Measurements from ENCODE around the gene ADAMTS19. TPM values are rescaled to one million over a fixed set of nuclear protein-coding genes. Genes with fewer than 3 reads are reported as not detected.

ADAMTS19 gene
- total RNA-seq, 1 donor from 2014 or later = 22.1 TPM

DNA sequence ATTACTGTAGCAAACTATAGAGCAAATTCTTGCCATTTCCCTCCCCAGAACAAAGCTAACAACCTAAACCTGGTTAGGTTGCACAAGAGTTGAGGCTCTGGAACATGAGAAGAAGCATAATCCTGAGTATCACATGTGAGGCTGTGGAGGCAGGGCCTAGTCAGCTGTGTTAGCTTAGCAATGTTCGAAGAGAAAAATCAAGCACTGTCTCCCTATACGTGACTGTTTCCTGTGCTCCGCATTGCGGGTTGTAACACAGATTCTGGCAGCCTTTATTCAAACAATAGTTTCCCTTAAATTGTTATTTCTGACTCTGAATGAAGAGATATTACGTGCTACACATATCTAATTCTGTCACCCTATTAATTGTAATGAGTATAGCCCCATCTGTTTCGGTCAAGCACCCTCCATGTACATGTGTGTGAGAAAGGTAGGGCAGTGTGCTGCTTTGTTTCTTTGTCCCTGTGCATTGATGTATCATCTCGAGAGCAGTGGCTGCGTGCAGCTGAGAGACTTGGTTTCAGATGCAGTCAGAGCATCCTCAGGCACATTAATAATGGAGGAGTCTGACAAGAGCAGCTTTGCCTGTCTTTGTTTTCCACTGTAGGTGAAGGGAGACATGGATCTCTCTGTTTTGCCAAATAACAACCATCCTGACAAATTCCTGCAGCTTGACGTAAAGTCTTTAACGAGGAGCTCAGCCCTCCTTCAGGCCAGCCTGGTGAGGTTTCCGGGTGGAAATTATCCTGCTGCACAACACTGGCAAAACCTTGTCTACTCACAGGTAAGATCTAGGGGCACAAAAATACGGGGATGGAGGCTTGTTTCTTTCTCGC lies 287.7 kb downstream of the ADAMTS19 start, which contains the start of gene MINAR2:
Gene MINAR2 (plus strand): TSS at position 523 of the 836 bp plus-strand sequence. CDS start 97 bp downstream, at position 620.
- Mint-ChIP-seq H3K9me3 (ENCODE audit: unreplicated experiment) (no peaks in the 10 kb centered on the region), H3K27me3 (ENCODE audit: unreplicated experiment) (no peaks in the 10 kb centered on the region), H3K4me3 (ENCODE audit: unreplicated experiment) (no peak within 1 kb of the TSS), H3K27ac (ENCODE audit: unreplicated experiment) (peak within 1 kb of the TSS; percentile 84), H3K36me3 (ENCODE audit: unreplicated experiment) (no peaks in the 10 kb centered on the region), H3K4me1 (ENCODE audit: low read depth, unreplicated experiment) (peaks cover 8% of the 10 kb centered on the region)
- peak; percentile 19 for DNase-seq
- TF ChIP-seq, protein P1, sequence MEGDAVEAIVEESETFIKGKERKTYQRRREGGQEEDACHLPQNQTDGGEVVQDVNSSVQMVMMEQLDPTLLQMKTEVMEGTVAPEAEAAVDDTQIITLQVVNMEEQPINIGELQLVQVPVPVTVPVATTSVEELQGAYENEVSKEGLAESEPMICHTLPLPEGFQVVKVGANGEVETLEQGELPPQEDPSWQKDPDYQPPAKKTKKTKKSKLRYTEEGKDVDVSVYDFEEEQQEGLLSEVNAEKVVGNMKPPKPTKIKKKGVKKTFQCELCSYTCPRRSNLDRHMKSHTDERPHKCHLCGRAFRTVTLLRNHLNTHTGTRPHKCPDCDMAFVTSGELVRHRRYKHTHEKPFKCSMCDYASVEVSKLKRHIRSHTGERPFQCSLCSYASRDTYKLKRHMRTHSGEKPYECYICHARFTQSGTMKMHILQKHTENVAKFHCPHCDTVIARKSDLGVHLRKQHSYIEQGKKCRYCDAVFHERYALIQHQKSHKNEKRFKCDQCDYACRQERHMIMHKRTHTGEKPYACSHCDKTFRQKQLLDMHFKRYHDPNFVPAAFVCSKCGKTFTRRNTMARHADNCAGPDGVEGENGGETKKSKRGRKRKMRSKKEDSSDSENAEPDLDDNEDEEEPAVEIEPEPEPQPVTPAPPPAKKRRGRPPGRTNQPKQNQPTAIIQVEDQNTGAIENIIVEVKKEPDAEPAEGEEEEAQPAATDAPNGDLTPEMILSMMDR (IDR thresholded peaks at IDR 0.05; ENCODE audit: partially characterized antibody, unreplicated experiment) = no peak

DNA sequence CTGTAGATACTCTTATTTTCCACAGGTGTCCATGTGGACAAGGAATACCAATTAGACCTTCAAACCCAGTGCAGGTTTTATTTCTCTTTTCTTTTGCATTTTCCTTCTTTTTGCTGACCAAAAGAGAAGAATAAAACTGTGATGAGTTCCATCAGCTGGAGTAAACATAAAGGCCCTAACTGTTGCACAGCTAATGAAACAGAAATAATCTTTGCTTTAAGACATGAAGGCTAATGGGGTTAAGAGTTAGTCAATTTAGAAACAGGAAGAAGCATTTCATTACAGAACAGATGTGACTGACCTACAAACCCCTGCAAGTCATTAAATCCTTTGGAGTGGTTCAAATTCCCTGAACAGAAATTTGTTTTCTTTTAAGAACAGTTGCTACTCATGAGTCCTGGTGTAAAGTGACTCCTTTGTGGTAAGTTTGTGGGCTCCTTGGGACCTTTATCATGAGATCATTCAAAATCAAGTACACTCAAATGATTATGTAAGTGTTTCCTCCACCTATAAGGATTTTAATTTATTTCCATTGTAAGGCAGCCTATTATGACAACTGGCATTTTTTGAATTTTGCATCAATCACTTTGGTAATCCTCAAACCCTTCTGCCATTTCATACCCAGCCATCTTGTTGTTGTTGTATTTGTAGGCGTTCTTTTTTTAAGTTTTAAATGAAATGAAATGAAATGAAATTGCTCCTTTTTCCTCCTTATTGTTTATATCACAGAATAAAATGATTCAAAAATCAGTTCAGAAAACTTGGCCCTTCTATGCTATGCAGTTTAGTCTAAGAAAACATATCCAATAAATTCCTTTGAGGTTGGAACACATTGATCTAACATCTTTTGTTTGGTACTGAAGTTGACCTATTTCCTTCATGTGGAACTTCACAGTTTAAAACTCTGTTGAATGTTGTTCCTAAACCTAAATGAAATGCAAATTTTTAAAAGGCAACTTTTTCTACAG lies 289.1 kb downstream of the ADAMTS19 start:
- Mint-ChIP-seq H3K36me3 (ENCODE audit: unreplicated experiment) (no peaks in the 10 kb centered on the region), H3K4me3 (ENCODE audit: unreplicated experiment) (no peak overlapping the region), H3K9me3 (ENCODE audit: unreplicated experiment) (no peaks in the 10 kb centered on the region), H3K4me1 (ENCODE audit: low read depth, unreplicated experiment) (peaks cover 7% of the 10 kb centered on the region), H3K27ac (ENCODE audit: unreplicated experiment) (no peak overlapping the region), H3K27me3 (ENCODE audit: unreplicated experiment) (no peaks in the 10 kb centered on the region)
- no peak for DNase-seq
- TF ChIP-seq, protein P1 (IDR thresholded peaks at IDR 0.05; ENCODE audit: partially characterized antibody, unreplicated experiment) = no peak

DNA sequence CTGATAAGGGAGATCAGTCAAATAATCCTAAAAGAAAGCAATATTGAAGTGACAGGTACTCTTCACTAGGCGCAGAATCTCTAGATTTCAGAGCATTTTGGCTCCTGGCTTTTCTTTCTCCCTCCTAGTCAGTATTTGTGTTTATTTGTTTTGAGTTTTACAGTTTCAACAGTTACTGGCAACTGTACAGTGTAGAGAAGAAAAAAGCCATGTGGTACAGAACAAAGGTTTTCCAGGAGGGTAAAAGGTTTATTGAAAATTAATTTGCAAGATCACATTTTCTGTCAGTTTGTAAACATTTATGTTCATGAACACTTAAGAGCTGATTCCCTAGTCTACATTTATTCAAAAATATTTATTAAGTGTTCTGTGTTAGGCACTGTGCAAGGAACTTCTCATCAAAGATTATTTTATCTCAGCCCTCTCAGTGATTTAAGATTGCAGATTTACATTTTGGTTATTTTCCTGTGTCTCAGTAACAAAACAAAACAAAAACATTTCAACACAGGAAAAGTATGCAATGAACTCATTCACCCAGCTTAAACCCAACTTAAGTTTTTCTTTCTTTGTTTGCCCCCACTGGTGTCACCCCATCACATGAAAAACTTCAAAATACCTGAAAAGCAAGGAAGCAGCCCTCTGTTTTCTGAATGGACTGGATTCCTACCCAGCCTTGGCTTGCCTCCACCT lies 300.7 kb downstream of the ADAMTS19 start:
- Mint-ChIP-seq H3K27me3 (ENCODE audit: unreplicated experiment) (no peaks in the 10 kb centered on the region), H3K4me3 (ENCODE audit: unreplicated experiment) (no peak overlapping the region), H3K27ac (ENCODE audit: unreplicated experiment) (no peak overlapping the region), H3K9me3 (ENCODE audit: unreplicated experiment) (no peaks in the 10 kb centered on the region), H3K4me1 (ENCODE audit: low read depth, unreplicated experiment) (no peaks in the 10 kb centered on the region), H3K36me3 (ENCODE audit: unreplicated experiment) (no peaks in the 10 kb centered on the region)
- TF ChIP-seq, protein P1 (IDR thresholded peaks at IDR 0.05; ENCODE audit: partially characterized antibody, unreplicated experiment) = no peak
- DNase-seq = no peak

DNA sequence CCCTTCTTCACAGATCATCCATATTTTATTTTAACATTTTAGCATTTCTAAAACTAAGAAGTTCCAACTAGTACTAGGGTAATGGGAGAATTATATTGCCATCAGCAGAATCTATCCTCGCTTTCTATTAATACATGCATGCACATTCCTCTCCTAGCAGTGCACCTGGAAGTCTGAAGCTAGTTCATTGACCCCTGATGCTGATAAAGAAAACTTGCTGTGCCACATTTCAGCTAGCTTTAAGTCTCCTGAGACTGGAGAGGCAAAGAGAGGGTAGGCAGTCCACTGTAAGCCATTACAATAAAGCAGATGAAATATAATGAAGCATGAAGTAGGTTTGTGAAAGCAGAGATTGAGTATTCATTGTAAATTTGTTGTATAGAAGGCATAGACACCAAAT lies 303.6 kb downstream of the ADAMTS19 start:
- Mint-ChIP-seq H3K4me3 (ENCODE audit: unreplicated experiment) (no peak overlapping the region), H3K36me3 (ENCODE audit: unreplicated experiment) (no peaks in the 10 kb centered on the region), H3K27me3 (ENCODE audit: unreplicated experiment) (no peaks in the 10 kb centered on the region), H3K27ac (ENCODE audit: unreplicated experiment) (no peak overlapping the region), H3K4me1 (ENCODE audit: low read depth, unreplicated experiment) (no peaks in the 10 kb centered on the region), H3K9me3 (ENCODE audit: unreplicated experiment) (no peaks in the 10 kb centered on the region)
- TF ChIP-seq, protein P1 (IDR thresholded peaks at IDR 0.05; ENCODE audit: partially characterized antibody, unreplicated experiment) = no peak
- no peak for DNase-seq
